Esophagus muscularis mucosa (tissue), 3 donors: Measurements from ENCODE around the gene THOC6.

Experiments
- POLR2A ChIP-seq: fragments of 450-650 bp; IDR thresholded peaks from one replicate; pipeline ENCODE4 v1.6.1; 2017; ENCODE audit warnings: antibody characterized with exemption, moderate library complexity, mild to moderate bottlenecking, low read depth
- TF ChIP-seq, protein P1 (sequence below), 3 experiments: fragments of 200-600 bp in 2 of 3; fragments of 450-650 bp in 1 of 3; sonication (generic) in 2 of 3; IDR thresholded peaks; one replicate each; pipeline ENCODE4 v1.5.1; 2017 to 2019; ENCODE audit warnings: antibody characterized with exemption in 3 of 3, mild to moderate bottlenecking in 2 of 3, moderate library complexity in 1 of 3

DNA sequence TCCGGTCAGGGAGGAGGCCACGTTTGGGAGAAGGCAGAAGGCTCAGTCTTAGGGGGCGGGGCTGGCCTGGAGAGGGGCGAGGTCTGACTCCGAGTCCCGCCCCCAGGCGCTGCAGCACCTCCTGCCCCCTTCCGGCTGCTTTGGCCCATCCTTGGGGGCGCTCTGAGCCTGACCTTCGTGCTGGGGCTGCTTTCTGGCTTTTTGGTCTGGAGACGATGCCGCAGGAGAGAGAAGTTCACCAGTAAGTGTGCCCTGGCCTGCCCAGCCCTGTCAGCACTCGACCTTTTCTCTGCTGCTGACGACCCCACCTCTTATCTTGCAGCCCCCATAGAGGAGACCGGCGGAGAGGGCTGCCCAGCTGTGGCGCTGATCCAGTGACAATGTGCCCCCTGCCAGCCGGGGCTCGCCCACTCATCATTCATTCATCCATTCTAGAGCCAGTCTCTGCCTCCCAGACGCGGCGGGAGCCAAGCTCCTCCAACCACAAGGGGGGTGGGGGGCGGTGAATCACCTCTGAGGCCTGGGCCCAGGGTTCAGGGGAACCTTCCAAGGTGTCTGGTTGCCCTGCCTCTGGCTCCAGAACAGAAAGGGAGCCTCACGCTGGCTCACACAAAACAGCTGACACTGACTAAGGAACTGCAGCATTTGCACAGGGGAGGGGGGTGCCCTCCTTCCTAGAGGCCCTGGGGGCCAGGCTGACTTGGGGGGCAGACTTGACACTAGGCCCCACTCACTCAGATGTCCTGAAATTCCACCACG, 2.2 kb upstream of the THOC6 start:
- TF ChIP-seq, protein P1, sequence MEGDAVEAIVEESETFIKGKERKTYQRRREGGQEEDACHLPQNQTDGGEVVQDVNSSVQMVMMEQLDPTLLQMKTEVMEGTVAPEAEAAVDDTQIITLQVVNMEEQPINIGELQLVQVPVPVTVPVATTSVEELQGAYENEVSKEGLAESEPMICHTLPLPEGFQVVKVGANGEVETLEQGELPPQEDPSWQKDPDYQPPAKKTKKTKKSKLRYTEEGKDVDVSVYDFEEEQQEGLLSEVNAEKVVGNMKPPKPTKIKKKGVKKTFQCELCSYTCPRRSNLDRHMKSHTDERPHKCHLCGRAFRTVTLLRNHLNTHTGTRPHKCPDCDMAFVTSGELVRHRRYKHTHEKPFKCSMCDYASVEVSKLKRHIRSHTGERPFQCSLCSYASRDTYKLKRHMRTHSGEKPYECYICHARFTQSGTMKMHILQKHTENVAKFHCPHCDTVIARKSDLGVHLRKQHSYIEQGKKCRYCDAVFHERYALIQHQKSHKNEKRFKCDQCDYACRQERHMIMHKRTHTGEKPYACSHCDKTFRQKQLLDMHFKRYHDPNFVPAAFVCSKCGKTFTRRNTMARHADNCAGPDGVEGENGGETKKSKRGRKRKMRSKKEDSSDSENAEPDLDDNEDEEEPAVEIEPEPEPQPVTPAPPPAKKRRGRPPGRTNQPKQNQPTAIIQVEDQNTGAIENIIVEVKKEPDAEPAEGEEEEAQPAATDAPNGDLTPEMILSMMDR (IDR thresholded peaks at IDR 0.05) = peak in 2 of 3 experiments; percentile 37 to 39
- TF ChIP-seq POLR2A = no peak
